Lower leg skin (tissue), 4 donors: ENCODE data around the gene BRF1. TPM values are rescaled to one million over a fixed set of nuclear protein-coding genes. Genes with fewer than 3 reads are reported as not detected.

Experiments
- DNase-seq, 2 donors: peaks; one replicate each; pipeline ENCODE4 v3.0.0-alpha.2; 2019; ENCODE audit warnings: low spot score in 2 of 2
- H3K4me3 ChIP-seq: fragments of 200-600 bp; sonication (generic); 2 replicates; pipeline ENCODE4 v1.5.1; 2017; ENCODE audit warnings: mild to moderate bottlenecking, low read depth; ENCODE audit not compliant: poor library complexity, severe bottlenecking
- CTCF ChIP-seq, 3 donors: fragments of 450-650 bp; IDR thresholded peaks; one replicate each; pipeline ENCODE4 v1.5.1; 2016; ENCODE audit warnings: antibody characterized with exemption in 3 of 3, mild to moderate bottlenecking in 3 of 3, moderate library complexity in 2 of 3
- POLR2A ChIP-seq, 2 donors: fragments of 450-650 bp; IDR thresholded peaks; one replicate each; pipeline ENCODE4 v1.6.1; 2016 to 2017; ENCODE audit warnings: antibody characterized with exemption in 2 of 2, mild to moderate bottlenecking in 1 of 2, moderate library complexity in 1 of 2
- WGBS, 2 donors: methylation state at CpG; one replicate each; pipeline ENCODE4 v1.1.5; 2018; 5-methylcytosine and 5-hydroxymethylcytosine counted together
- intact Hi-C: fragments of 100-400 bp; cut with DNase I; formaldehyde crosslinking; loops from one replicate; pipeline ENCODE4 v1.15.0; 2023; ENCODE audit warnings: low total_unique reads
- total RNA-seq, 4 donors: library from RNA; depleted of rRNA; stranded (reverse); fragments of >200 nt; gene quantifications; one replicate each; pipeline ENCODE4 v1.1.0, GENCODE V29; 2016

Gene BRF1
- total RNA-seq, 4 donors from 2014 or later, result 32.7 to 74.5 (median 43.0) TPM

- no peak for DNase-seq
- no peak for TF ChIP-seq CTCF (IDR thresholded peaks at IDR 0.05)
- TF ChIP-seq POLR2A (IDR thresholded peaks at IDR 0.05), result no peak
- intact Hi-C loops, result no loop called here
- H3K4me3 ChIP-seq, result no peak overlapping the region
- 58 to 79% methylated on average over 8 to 9 of the region's 13 CpGs for WGBS, 2 donors
Observed at GRCh38 chr14:105207460-105207901, 93.3 kb downstream of the BRF1 start.

DNA sequence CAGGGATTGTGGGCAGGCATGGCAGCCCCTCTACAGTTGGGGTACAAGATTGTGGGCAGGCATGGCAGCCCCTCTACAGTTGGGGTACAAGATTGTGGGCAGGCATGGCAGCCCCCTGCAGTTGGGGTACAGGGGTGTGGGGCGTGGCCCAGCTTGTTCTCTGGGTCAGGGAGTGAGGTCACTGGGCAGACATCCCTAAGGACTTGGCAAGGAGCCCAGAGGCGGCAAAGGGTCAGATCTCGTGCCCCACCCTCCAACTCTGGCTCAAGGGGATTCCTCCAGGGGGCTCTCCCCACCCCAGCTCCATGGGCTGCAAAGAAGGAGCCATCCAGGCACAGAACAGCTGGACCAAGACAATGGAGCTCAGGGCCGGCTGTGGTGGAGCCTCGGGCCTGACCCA is 93.9 kb downstream of the BRF1 start:
- TF ChIP-seq POLR2A (IDR thresholded peaks at IDR 0.05) (no peak), CTCF (IDR thresholded peaks at IDR 0.05) (no peak)
- no peak overlapping the region for H3K4me3 ChIP-seq
- intact Hi-C loops, result no loop called here
- DNase-seq, result no peak
- WGBS, 2 donors, result 36 to 50% methylated on average over 2 to 4 of the region's 5 CpGs

GRCh38 chr14:105205673-105206208 is 95.1 kb downstream of the BRF1 start:
- WGBS, 2 donors, result 42 to 45% methylated on average over 10 to 12 of the region's 12 CpGs
- intact Hi-C loops, result no loop called here
- TF ChIP-seq POLR2A (IDR thresholded peaks at IDR 0.05) (no peak), CTCF (IDR thresholded peaks at IDR 0.05) (no peak)
- no peak overlapping the region for H3K4me3 ChIP-seq
- no peak for DNase-seq

DNA sequence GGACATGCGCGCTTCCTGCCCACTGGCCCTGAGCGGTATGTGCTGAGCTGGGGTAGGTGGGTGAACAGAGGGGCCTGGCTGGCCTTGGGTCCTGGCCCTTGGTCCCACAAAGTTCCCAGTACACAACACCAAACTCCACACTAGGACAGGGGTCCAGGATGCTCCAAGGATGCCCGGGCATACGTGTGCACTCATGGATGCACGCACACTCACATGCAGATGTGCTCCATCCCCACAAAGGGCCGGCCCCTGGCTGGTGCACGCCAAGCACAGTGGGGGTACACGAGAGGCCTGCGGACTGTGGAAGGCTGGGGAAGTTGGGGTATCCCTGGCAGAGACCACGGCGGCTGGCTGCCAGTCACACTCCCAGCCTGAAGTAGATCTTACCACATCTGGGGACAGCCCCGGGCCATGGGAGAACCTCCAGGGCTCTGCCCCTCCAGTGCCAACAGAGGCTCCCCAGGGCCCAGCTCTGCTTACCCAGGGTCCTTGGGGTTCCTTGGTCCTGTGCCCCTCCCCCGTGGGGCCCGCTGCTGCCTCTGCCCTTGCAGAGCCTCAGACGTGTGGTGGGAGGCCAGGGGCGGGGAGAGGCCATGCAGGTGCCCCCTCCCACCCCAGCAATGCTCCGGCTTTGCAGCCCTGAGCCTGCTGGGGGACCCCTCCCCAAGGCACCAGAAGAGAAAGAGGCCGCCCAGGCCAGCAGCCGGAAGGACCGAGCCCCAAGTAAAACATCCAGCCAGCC is 95.7 kb downstream of the BRF1 start:
- intact Hi-C loops, result loop anchor here (5.0 kb wide), 1 partner anchor 147 kb away; no protein-coding TSS in a partner anchor
- no peak for TF ChIP-seq POLR2A (IDR thresholded peaks at IDR 0.05)
- TF ChIP-seq CTCF (IDR thresholded peaks at IDR 0.05), result no peak

GRCh38 chr14:105204206-105204930 is 96.4 kb downstream of the BRF1 start:
- WGBS, 2 donors, result 38 to 44% methylated on average over 22 to 23 of the region's 24 CpGs
- intact Hi-C loops, result loop anchor here (5.0 kb wide), 1 partner anchor 148 kb away; no protein-coding TSS in a partner anchor
- H3K4me3 ChIP-seq, result no peak overlapping the region
- no peak for DNase-seq
- no peak for TF ChIP-seq POLR2A (IDR thresholded peaks at IDR 0.05)
- TF ChIP-seq CTCF (IDR thresholded peaks at IDR 0.05), result no peak

More for the DNA sequence above, 95.7 kb downstream of the BRF1 start:
- 28 to 34% methylated on average over 10 to 17 of the region's 21 CpGs for WGBS, 2 donors
- H3K4me3 ChIP-seq, result no peak overlapping the region
- no peak for DNase-seq
